T-helper 1 cell treated with Interleukin-12 subunit alpha and Interleukin-12 subunit beta and Interleukin-4 antibody, amounts not matched to agents 30 μg/mL and 1 μg/mL, for 36 hours (primary cell): ENCODE results near the gene PSTK.

ENCODE experiments used
- H3K27ac Mint-ChIP-seq: one replicate; pipeline ENCODE4 v1.8.0; 2021; ENCODE audit warnings: mild to moderate bottlenecking, mixed read lengths
- H3K27me3 Mint-ChIP-seq: one replicate; pipeline ENCODE4 v1.8.0; 2021; ENCODE audit warnings: low read depth, mixed read lengths
- H3K36me3 Mint-ChIP-seq: one replicate; pipeline ENCODE4 v1.8.0; 2021; ENCODE audit warnings: low read depth, mixed read lengths
- H3K4me1 Mint-ChIP-seq: one replicate; pipeline ENCODE4 v1.8.0; 2021; ENCODE audit warnings: low read depth, mixed read lengths
- H3K4me3 Mint-ChIP-seq: one replicate; pipeline ENCODE4 v1.8.0; 2021; ENCODE audit warnings: mild to moderate bottlenecking, moderate library complexity, mixed read lengths
- H3K9me3 Mint-ChIP-seq: one replicate; pipeline ENCODE4 v1.8.0; 2021; ENCODE audit warnings: mixed read lengths

Gene PSTK

GRCh38 chr10:122974543-122975064 is 5.6 kb upstream of the PSTK start:
- Mint-ChIP-seq H3K4me3 (no peak overlapping the region), H3K9me3 (no peaks in the 10 kb centered on the region), H3K4me1 (no peaks in the 10 kb centered on the region), H3K27me3 (peaks cover 20% of the 10 kb centered on the region), H3K27ac (no peak overlapping the region), H3K36me3 (no peaks in the 10 kb centered on the region)

DNA sequence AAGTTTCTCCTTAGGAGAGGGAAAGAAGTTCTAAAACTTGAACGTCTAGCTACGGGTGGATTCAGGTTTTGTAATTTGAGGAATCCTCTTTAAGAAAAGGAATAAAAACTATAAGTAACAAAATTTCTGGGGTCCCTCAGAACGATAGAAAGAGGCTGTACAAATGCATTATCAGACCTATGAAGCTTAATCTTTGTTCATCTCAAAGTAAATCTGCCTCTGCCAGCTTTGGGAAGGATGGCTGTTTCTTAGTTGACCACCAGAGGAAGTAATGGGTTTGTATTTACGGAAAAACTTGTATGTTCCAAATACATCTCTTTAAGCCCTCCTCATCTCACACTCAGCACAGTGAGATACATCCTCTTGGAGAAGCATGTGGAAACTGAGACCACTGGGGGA is 864 bp downstream of the PSTK start:
- Mint-ChIP-seq H3K4me1 (peaks cover 18% of the 10 kb centered on the region), H3K9me3 (no peaks in the 10 kb centered on the region), H3K27ac (peak overlapping the region; percentile 86), H3K4me3 (peak overlapping the region; percentile 90), H3K27me3 (peaks cover 6% of the 10 kb centered on the region), H3K36me3 (no peaks in the 10 kb centered on the region)

DNA sequence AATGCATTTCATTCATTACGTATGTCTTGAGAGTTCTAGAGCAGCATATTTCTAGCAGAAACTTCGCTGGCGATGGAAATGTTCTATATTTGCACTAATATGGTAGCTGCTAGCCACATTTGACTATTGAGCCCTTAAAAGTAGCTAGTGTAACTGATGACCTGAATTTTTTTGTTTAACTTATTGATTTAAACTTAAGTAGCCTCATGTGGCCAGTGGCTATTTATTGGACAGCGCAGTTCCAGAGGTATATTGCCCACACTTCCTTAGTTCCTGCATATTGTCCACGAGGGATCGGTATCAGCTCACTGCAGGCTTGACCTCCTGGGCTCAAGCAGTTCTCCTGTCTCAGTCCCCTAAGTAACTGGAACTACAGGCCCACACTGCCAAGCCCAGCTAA is 3.7 kb downstream of the PSTK start:
- H3K27ac Mint-ChIP-seq, result no peak overlapping the region
- H3K9me3 Mint-ChIP-seq, result no peaks in the 10 kb centered on the region
- peaks cover 18% of the 10 kb centered on the region for H3K4me1 Mint-ChIP-seq
- H3K4me3 Mint-ChIP-seq, result no peak overlapping the region
- H3K27me3 Mint-ChIP-seq, result no peaks in the 10 kb centered on the region
- H3K36me3 Mint-ChIP-seq, result no peaks in the 10 kb centered on the region

GRCh38 chr10:122984708-122985107 is 4.5 kb downstream of the PSTK start:
- H3K4me1 Mint-ChIP-seq, result peaks cover 17% of the 10 kb centered on the region
- no peak overlapping the region for H3K27ac Mint-ChIP-seq
- no peaks in the 10 kb centered on the region for H3K9me3 Mint-ChIP-seq
- no peaks in the 10 kb centered on the region for H3K36me3 Mint-ChIP-seq
- H3K27me3 Mint-ChIP-seq, result no peaks in the 10 kb centered on the region
- no peak overlapping the region for H3K4me3 Mint-ChIP-seq

DNA sequence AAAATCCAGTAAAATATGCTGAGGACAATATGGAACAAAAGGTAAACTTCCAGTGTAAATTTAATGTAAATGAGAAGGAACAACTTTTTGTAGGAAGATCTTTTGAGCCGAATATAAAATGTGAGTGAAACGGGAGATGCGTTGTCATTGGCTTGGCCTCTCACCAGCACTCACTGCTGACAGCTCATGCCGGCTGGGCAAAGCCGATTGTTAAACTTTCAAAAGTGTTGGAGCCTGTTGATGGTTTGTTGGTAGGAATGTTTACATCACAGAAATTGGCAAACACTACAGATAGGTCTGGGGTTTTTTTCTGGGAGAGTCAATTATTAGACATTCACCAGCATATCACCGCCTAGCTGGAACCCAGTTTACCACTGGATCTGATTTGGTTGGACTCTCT is 6.1 kb downstream of the PSTK start:
- Mint-ChIP-seq H3K27ac (no peak overlapping the region), H3K36me3 (peaks cover 1% of the 10 kb centered on the region), H3K4me1 (peaks cover 4% of the 10 kb centered on the region), H3K4me3 (no peak overlapping the region), H3K9me3 (no peaks in the 10 kb centered on the region), H3K27me3 (no peaks in the 10 kb centered on the region)

GRCh38 chr10:122988501-122988900 is 8.3 kb downstream of the PSTK start:
- H3K4me3 Mint-ChIP-seq, result no peak overlapping the region
- no peak overlapping the region for H3K27ac Mint-ChIP-seq
- H3K9me3 Mint-ChIP-seq, result no peaks in the 10 kb centered on the region
- H3K36me3 Mint-ChIP-seq, result peaks cover 1% of the 10 kb centered on the region
- H3K27me3 Mint-ChIP-seq, result no peaks in the 10 kb centered on the region
- no peaks in the 10 kb centered on the region for H3K4me1 Mint-ChIP-seq

- H3K27me3 Mint-ChIP-seq, result no peaks in the 10 kb centered on the region
- peaks cover 7% of the 10 kb centered on the region for H3K36me3 Mint-ChIP-seq
- no peaks in the 10 kb centered on the region for H3K9me3 Mint-ChIP-seq
- no peaks in the 10 kb centered on the region for H3K4me1 Mint-ChIP-seq
- no peak overlapping the region for H3K27ac Mint-ChIP-seq
- H3K4me3 Mint-ChIP-seq, result no peak overlapping the region
Observed at GRCh38 chr10:122990278-122990677, 10.1 kb downstream of the PSTK start.

- Mint-ChIP-seq H3K27me3 (no peaks in the 10 kb centered on the region), H3K4me3 (no peak overlapping the region), H3K27ac (no peak overlapping the region), H3K4me1 (no peaks in the 10 kb centered on the region), H3K9me3 (no peaks in the 10 kb centered on the region), H3K36me3 (peaks cover 12% of the 10 kb centered on the region)
Observed at GRCh38 chr10:122992031-122992585, 11.9 kb downstream of the PSTK start.

DNA sequence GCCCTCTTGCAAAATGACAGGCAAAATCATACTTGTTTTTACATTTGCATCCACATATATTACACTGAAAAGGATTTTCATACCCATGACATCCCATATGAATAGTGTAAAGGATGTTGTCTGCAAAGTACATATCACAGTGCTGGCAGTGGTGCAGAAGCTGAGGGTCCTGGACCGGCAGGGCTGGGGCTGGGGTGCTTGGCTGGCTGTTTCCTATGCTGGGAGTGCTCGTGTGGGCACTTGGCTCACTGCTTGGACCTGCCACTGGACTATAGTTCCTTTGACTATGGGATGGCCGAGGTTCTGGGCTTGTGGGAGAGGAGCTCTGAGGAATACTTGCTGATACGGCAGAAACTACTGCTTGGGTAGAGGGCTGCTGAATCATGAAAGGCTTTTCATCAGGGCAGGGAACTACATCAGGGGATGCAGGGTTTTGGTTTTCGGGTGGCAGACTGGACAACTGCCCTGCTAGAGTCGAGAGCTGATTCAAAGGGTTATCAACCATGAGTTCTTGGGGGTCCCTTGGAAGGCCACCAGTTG is 13.7 kb downstream of the PSTK start:
- Mint-ChIP-seq H3K4me3 (no peak overlapping the region), H3K36me3 (peaks cover 17% of the 10 kb centered on the region), H3K4me1 (peaks cover 4% of the 10 kb centered on the region), H3K27me3 (no peaks in the 10 kb centered on the region), H3K27ac (no peak overlapping the region), H3K9me3 (no peaks in the 10 kb centered on the region)

DNA sequence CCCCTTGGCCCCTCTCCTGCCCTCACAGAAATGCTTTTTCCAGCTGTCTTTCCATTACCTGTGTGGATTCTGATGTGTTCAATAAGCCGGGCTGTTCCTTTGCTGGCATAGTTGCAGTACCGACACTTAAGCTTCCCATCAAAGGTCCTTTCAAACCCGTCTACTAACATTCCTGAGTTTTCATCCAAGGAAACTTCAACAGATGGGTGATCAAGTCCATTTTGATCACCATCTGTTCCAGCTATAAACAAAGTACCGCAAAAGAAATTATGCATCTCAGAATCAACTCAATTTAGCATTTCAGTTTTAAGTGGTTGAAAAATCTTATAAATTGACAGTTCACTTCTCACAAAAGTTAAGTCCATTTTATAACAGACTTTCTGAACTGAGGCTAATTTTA is 15.7 kb downstream of the PSTK start:
- Mint-ChIP-seq H3K27ac (no peak overlapping the region), H3K36me3 (peaks cover 16% of the 10 kb centered on the region), H3K4me3 (no peak overlapping the region), H3K9me3 (no peaks in the 10 kb centered on the region), H3K27me3 (no peaks in the 10 kb centered on the region), H3K4me1 (peaks cover 11% of the 10 kb centered on the region)

- peaks cover 19% of the 10 kb centered on the region for H3K36me3 Mint-ChIP-seq
- H3K4me3 Mint-ChIP-seq, result no peak overlapping the region
- no peak overlapping the region for H3K27ac Mint-ChIP-seq
- H3K4me1 Mint-ChIP-seq, result peaks cover 11% of the 10 kb centered on the region
- H3K27me3 Mint-ChIP-seq, result no peaks in the 10 kb centered on the region
- H3K9me3 Mint-ChIP-seq, result no peaks in the 10 kb centered on the region
Observed at GRCh38 chr10:122997864-122998263, 17.7 kb downstream of the PSTK start.

GRCh38 chr10:122998360-122998917 is 18.2 kb downstream of the PSTK start:
- Mint-ChIP-seq H3K4me1 (peaks cover 11% of the 10 kb centered on the region), H3K36me3 (peaks cover 19% of the 10 kb centered on the region), H3K27me3 (no peaks in the 10 kb centered on the region), H3K27ac (no peak overlapping the region), H3K9me3 (no peaks in the 10 kb centered on the region), H3K4me3 (no peak overlapping the region)

- peaks cover 17% of the 10 kb centered on the region for H3K36me3 Mint-ChIP-seq
- no peak overlapping the region for H3K27ac Mint-ChIP-seq
- no peak overlapping the region for H3K4me3 Mint-ChIP-seq
- H3K9me3 Mint-ChIP-seq, result no peaks in the 10 kb centered on the region
- H3K27me3 Mint-ChIP-seq, result no peaks in the 10 kb centered on the region
- H3K4me1 Mint-ChIP-seq, result peaks cover 11% of the 10 kb centered on the region
Observed at GRCh38 chr10:122998934-122999333, 18.7 kb downstream of the PSTK start.

GRCh38 chr10:122999347-122999746 is 19.1 kb downstream of the PSTK start:
- Mint-ChIP-seq H3K9me3 (no peaks in the 10 kb centered on the region), H3K36me3 (peaks cover 15% of the 10 kb centered on the region), H3K4me3 (no peak overlapping the region), H3K27me3 (no peaks in the 10 kb centered on the region), H3K4me1 (peaks cover 11% of the 10 kb centered on the region), H3K27ac (no peak overlapping the region)

DNA sequence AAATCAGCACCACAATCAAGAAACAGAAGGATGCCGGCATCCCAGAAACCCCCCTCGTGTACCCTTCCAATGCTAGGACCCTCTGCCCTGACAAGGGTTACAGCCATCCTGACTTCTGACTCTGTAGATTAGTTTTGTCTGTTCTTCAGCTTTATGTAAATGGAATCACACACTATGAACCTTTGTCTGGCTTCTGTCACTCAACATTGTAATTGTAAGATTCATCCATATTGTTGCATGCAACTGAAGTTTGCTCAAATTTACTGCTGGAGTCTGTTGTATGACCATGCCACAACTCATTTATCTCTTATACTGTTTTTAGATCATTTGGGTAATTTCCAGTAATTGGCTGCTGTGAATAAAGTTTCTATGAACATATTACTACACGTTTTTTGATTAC is 20.0 kb downstream of the PSTK start:
- H3K36me3 Mint-ChIP-seq, result peaks cover 14% of the 10 kb centered on the region
- no peaks in the 10 kb centered on the region for H3K9me3 Mint-ChIP-seq
- H3K27ac Mint-ChIP-seq, result no peak overlapping the region
- H3K4me1 Mint-ChIP-seq, result peaks cover 11% of the 10 kb centered on the region
- no peak overlapping the region for H3K4me3 Mint-ChIP-seq
- H3K27me3 Mint-ChIP-seq, result no peaks in the 10 kb centered on the region
